HEK293T (cell line): ENCODE data around the gene TRMU.

Source experiments
- BHLHE40 ChIP-seq: fragments of 450-650 bp; IDR thresholded peaks from 2 replicates; pipeline ENCODE4 v1.6.1; 2016; ENCODE audit warnings: mild to moderate bottlenecking, moderate library complexity, borderline replicate concordance
- CTBP1 ChIP-seq: fragments of 450-650 bp; IDR thresholded peaks from 2 replicates; pipeline ENCODE4 v1.6.1; 2016; ENCODE audit warnings: borderline replicate concordance
- FOXA1 ChIP-seq: fragments of 450-650 bp; IDR thresholded peaks from 2 replicates; pipeline ENCODE4 v1.6.1; 2016; ENCODE audit warnings: mild to moderate bottlenecking
- FOXK2 ChIP-seq: fragments of 450-650 bp; IDR thresholded peaks from 2 replicates; pipeline ENCODE4 v1.6.1; 2016; ENCODE audit warnings: mild to moderate bottlenecking
- FOXM1 ChIP-seq: fragments of 450-650 bp; IDR thresholded peaks from 2 replicates; pipeline ENCODE4 v1.6.1; 2017; ENCODE audit warnings: mild to moderate bottlenecking, borderline replicate concordance
- NFRKB ChIP-seq: fragments of 450-650 bp; IDR thresholded peaks from 2 replicates; pipeline ENCODE4 v1.6.1; 2016; ENCODE audit warnings: mild to moderate bottlenecking, moderate library complexity
- PKNOX1 ChIP-seq: fragments of 450-650 bp; IDR thresholded peaks from 2 replicates; pipeline ENCODE4 v1.6.1; 2016
- SP1 ChIP-seq: fragments of 450-650 bp; IDR thresholded peaks from 2 replicates; pipeline ENCODE4 v1.6.1; 2017
- SUZ12 ChIP-seq: fragments of 450-650 bp; IDR thresholded peaks from 2 replicates; pipeline ENCODE4 v1.6.1; 2016; ENCODE audit warnings: mild to moderate bottlenecking
- TARDBP ChIP-seq: fragments of 450-650 bp; IDR thresholded peaks from 2 replicates; pipeline ENCODE4 v1.6.1; 2016

GRCh38 chr22:46389081-46389480, 53.6 kb downstream of the TRMU start:
- no peak for TF ChIP-seq SP1
- TF ChIP-seq FOXM1 = no peak
- TF ChIP-seq PKNOX1 = no peak
- TF ChIP-seq BHLHE40 = no peak
- no peak for TF ChIP-seq NFRKB
- no peak for TF ChIP-seq SUZ12
- no peak for TF ChIP-seq FOXK2
- TF ChIP-seq TARDBP = no peak
- TF ChIP-seq FOXA1 = no peak
- no peak for TF ChIP-seq CTBP1
